SK-N-SH treated with all-trans-retinoic acid at 6 μM for 48 hours (cell line): ENCODE measurements around the gene PROX2.

Experiments used
- ARNTL ChIP-seq: fragments of 450-650 bp; formaldehyde crosslinking; IDR thresholded peaks from 2 replicates; pipeline ENCODE4 v1.5.0; 2020; ENCODE audit warnings: low read depth, mild to moderate bottlenecking, moderate library complexity, borderline replicate concordance
- ESRRG ChIP-seq: fragments of 250-450 bp; sonication (Bioruptor Pico); IDR thresholded peaks from 2 replicates; pipeline ENCODE4 v1.6.1; 2021; ENCODE audit warnings: mild to moderate bottlenecking
- ZNF70 ChIP-seq: fragments of 450-650 bp; formaldehyde crosslinking; IDR thresholded peaks from 2 replicates; pipeline ENCODE4 v1.5.0; 2020; ENCODE audit warnings: mild to moderate bottlenecking, moderate library complexity

GRCh38 chr14:74868739-74869138 is 7.2 kb downstream of the PROX2 start:
- TF ChIP-seq ESRRG (CRISPR knock-in tag): no peak
- TF ChIP-seq ZNF70: no peak
- no peak for TF ChIP-seq ARNTL
